Tongue (tissue), 2 donors: ENCODE data around the gene DIPK1B. TPM values are rescaled to one million over a fixed set of nuclear protein-coding genes. Genes with fewer than 3 reads are reported as not detected.
"Not testable (repeated sequence)": the region's sequence is repeated elsewhere in the genome, so short reads cannot be mapped to it uniquely, and the experiment has no call there.

Experiments
- DNase-seq: peaks from one replicate; pipeline ENCODE4 v3.0.0-alpha.2; 2015
- total RNA-seq: library from RNA; depleted of rRNA; stranded (reverse); fragments of >200 nt; gene quantifications from one replicate; pipeline ENCODE4 v1.2.3, GENCODE V29; 2014

Gene DIPK1B
- total RNA-seq, 1 donor from 2014 or later: 18.3 TPM

DNA sequence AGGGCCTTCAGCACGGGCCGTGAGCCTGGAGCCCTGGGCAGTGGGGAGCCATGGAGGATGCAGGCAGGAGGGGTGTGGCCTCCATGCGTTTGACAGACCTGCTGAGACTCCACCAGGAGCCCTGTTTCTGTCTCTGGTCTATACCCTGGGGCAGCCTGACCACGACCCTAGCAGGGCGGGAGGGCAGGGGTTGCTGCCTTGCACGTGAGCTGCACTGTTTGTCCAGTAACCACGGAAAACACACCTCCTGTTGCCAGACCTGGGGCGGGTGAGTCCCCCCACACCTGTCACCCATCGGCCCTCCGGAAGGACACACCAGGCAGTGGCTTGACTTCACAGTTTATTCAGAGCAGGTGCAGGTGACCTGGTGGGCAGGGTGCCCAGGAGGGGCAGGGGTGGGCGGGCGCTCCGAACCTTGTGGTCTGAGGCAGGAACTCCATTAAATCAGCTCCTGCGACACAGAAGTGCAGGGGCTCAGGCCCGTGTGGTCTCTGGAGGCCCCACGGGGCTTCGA, 41.7 kb downstream of the DIPK1B start:
- DNase-seq: no peak

GRCh38 chr9:136754626-136755301, 42.4 kb downstream of the DIPK1B start:
- DNase-seq: no peak

GRCh38 chr9:136755302-136756133, 43.1 kb downstream of the DIPK1B start:
- DNase-seq: not testable (repeated sequence)

- DNase-seq: no peak
Measured at GRCh38 chr9:136756134-136756438, 43.7 kb downstream of the DIPK1B start.

- no peak for DNase-seq
Measured at GRCh38 chr9:136756836-136757235, 44.5 kb downstream of the DIPK1B start.

GRCh38 chr9:136757328-136757727, 45.0 kb downstream of the DIPK1B start:
- peak; percentile 50 for DNase-seq

GRCh38 chr9:136757751-136758140, 45.4 kb downstream of the DIPK1B start:
- DNase-seq: no peak

GRCh38 chr9:136759001-136759400, 46.6 kb downstream of the DIPK1B start:
- no peak for DNase-seq

DNA sequence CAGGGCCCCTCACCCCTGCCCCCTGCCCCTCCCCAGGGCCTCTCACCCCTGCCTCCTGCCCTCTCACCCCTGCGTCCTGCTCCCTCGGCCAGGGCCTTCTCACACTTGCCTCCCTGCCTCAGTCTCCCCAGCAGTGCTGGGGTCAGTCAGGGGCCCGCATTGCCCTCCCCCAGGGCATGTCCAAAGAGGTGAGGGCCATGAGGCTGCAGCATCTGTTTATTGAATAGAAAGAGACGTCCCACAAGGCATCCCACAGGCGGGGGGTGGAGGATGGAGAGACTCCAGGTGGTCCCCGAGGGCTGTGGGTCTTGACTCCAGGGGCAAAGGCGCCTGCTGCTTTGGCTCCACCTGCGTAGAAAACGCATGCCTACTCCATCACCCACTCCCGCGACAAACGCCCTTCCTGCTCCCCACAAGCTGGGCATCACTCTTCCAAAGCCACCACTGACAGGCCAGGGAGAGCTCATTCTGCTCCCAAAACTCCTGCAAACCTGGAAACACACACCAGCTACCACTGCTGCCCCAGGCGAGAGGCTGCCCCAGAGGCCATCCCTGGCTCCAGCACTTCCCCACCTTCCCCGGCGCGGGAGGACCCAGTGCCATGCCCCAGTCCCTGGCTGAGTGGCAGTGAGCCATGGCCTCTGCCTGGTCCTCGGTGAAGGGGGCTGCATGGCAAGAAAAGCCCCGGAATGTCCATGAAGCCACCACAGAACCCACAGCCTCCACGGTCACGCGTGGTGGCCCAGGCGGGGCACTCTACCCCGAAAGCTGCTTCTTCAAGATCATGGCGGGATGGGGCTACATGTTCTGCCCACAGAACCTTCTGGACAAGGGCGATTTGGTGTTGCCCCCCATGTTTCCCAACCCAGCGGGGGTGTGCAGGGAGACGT, 47.3 kb downstream of the DIPK1B start:
- DNase-seq: no peak

GRCh38 chr9:136760424-136760823, 48.1 kb downstream of the DIPK1B start:
- DNase-seq: no peak

DNA sequence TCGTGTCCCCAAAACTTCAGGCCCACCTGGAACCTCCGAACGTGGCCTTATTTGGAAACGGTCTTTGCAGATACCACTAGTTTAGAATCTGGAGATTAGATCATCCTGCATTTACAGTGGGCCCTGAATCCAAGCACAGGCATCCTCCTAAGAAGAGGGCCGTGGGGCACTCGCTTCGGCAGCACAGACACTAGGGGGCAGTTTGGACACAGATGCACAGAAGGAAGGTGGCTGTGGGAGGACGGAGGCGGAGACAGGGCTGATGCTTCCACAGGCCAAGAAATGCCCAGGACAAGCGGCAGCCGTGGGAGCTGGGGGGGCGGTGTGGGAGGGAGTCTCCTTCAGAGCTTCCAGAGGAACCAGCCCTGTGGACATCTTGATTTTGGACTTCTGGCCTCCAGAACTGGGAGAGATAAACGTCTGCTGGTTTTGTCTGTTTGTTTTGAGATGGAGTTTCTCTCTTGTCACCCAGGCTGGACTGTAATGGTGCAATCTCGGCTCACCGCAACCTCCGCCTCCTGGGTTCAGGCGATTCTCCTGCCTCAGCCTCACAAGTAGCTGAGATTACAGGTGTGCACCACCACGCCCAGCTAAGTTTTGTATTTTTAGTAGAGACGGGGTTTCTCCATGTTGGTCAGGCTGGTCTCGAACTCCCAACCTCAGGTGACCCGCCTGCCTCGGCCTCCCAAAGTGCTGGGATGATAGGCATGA, 48.6 kb downstream of the DIPK1B start:
- DNase-seq: peak; percentile 66

GRCh38 chr9:136761545-136761981, 49.2 kb downstream of the DIPK1B start:
- DNase-seq: no peak

DNA sequence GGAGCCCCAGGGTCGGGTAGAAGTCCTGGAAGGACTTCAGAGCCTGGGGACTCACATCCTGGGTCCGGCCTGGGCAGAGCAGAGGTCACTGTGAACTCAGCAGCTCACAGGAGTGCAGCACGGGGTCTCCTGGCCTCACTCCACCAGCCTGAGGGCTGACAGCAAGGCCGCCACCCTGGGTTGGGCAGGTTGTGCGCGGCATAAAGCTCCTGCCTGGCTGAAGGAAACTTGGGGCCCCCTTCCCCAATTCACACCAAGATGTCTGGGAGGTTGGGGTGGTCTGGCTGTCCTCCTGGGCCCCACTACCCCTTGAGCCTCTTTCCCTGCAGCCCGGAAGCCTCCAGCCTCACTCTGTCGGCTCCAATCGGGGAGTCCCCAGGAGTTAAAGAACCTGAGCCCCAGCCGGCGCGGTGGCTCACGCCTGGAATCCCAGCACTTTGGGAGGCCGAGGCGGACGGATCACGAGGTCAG, 49.9 kb downstream of the DIPK1B start:
- no peak for DNase-seq

DNA sequence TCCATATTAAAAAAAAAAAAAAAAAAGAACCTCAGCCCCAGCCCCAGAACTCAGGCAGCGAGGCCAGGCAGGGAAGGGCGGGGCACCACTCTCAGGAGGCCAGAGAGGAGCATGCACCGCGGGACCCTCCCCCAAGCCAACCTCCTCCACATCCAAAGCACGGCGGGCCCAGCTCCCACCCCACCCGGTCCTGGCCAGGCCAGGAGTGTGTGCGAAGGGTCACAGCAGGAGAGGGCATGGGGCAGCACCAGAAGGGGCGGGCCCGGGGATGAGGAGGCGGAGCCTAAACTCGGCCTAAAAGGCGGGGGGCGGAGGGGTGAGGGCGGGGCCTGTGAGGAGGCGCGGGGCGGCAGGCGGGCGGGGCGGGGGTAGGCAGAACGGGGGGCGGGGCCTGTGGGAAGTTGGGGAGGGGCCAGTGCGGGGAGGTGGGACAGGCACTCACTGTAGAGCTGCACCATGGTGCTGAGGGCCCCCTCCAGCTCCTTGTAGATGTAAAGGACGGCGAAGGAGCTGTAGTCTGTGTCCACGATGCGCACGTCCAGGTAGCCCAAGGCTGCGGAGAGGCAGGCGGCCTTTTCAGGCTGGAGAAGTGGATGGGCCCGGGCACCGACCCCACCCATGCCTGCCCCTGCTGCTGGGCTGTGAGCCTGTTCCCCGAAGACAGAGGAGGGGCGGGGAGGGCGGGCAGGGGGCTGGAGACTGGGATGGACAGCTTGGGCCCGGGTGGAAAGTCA, 50.7 kb downstream of the DIPK1B start:
- peak; percentile 50 for DNase-seq

DNA sequence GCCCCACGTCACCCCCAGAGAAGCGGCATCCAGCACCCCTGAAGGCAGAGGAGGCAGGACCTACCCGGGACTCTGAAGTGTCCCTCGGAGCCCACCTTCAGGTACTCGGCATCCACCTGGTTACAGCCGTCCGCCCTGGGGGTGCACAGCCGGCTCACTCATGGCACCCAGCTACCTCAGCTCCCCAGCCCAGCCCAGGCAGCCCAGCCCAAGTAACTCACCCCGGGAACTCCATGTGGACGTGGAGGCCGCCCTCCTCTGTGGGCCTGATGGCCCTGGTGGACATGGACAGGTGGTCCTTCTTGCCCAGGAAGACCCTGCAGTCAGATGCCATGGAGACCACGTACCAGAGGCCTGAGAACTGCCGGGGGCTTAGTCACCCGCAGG, 51.3 kb downstream of the DIPK1B start:
- DNase-seq: no peak

- no peak for DNase-seq
Measured at GRCh38 chr9:136764301-136764891, 52.0 kb downstream of the DIPK1B start, which contains the start of gene LCN15. Gene LCN15 (minus strand): TSS chr9:136764518. CDS start chr9:136764488, 30 bp downstream.

DNA sequence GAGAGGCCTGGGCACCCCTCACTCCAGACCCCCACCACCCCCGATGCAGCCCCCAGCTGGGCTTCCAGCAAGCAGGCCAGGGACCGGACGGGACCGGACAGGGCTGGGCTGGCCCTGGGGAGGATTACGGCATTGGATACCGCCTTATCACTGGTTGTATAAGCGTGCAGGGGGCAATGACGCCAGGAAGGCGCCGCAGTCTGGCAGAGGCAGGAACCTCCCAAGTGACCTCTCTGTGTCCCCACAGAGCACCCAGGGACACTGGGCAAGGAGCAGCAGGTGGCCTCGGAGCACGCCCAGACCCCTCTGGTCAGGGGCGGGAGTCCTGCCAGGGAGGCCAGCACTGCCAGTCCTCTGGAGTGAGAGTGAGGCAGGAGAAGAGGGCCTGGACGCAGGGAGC, 52.7 kb downstream of the DIPK1B start:
- DNase-seq: no peak

DNA sequence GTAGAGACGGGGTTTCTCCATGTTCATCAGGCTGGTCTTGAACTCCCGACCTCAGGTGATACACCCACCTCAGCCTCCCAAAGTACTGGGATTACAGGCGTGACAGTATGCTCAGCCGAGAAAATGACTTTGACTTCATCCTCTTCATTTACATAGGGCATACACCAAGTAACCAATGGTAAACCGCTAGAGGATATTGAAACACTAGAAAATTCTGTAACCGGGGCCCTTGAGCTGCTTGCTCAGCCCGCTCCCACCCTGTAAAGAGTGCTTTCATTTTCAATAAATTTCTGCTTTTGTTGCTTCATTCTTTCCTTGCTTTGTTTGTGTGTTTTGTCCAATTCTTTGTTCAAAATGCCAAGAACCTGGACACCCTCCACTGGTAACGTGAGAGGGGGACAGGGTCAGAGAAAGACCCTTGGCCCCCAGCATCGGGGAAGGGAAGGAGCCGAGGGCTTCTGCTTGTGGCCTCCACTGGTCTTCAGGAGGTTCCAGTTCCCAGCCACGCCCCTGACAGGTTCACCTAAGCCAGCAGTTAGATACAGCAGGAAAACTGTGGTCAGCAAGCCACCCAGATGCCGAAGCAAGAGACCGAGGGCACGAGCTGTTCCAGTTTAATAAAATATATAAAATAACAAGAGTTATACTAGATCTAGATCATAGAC, 53.5 kb downstream of the DIPK1B start:
- DNase-seq: not testable (repeated sequence)

- DNase-seq: peak; percentile 74
Measured at GRCh38 chr9:136766410-136767120, 54.2 kb downstream of the DIPK1B start.
